ENCODE data around the gene APPBP2. TPM values are rescaled to one million over a fixed set of nuclear protein-coding genes. Genes with fewer than 3 reads are reported as not detected.

APPBP2 gene, protein sequence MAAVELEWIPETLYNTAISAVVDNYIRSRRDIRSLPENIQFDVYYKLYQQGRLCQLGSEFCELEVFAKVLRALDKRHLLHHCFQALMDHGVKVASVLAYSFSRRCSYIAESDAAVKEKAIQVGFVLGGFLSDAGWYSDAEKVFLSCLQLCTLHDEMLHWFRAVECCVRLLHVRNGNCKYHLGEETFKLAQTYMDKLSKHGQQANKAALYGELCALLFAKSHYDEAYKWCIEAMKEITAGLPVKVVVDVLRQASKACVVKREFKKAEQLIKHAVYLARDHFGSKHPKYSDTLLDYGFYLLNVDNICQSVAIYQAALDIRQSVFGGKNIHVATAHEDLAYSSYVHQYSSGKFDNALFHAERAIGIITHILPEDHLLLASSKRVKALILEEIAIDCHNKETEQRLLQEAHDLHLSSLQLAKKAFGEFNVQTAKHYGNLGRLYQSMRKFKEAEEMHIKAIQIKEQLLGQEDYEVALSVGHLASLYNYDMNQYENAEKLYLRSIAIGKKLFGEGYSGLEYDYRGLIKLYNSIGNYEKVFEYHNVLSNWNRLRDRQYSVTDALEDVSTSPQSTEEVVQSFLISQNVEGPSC
- total RNA-seq (10 to 100 TPM in 8 of 9 donors, 1 to 10 TPM in 1; 9.9 to 28.7 (median 20.0) TPM), polyA plus RNA-seq (1 to 10 TPM; 2.5 to 9.6 TPM)
- long read RNA-seq, donor 1, full-length matches to known transcripts, result 17 of 19 reads
- long read RNA-seq, donor 1, partial matches to known transcripts, result 0 of 19 reads
- long read RNA-seq, donor 1, other reads (novel, unspliced or antisense), result 2 of 19 reads
- long read RNA-seq, donor 2, full-length matches to known transcripts, result 73 of 86 reads
- long read RNA-seq, donor 2, partial matches to known transcripts, result 1 of 86 reads
- long read RNA-seq, donor 2, other reads (novel, unspliced or antisense), result 12 of 86 reads
- long read RNA-seq, donor 3, full-length matches to known transcripts, result 15 of 23 reads
- long read RNA-seq, donor 3, partial matches to known transcripts, result 1 of 23 reads
- long read RNA-seq, donor 3, other reads (novel, unspliced or antisense), result 7 of 23 reads

- peak in 1 of 2 donors; percentile 89 for TF ChIP-seq POLR2A (IDR thresholded peaks at IDR 0.05)
- TF ChIP-seq, protein P1, sequence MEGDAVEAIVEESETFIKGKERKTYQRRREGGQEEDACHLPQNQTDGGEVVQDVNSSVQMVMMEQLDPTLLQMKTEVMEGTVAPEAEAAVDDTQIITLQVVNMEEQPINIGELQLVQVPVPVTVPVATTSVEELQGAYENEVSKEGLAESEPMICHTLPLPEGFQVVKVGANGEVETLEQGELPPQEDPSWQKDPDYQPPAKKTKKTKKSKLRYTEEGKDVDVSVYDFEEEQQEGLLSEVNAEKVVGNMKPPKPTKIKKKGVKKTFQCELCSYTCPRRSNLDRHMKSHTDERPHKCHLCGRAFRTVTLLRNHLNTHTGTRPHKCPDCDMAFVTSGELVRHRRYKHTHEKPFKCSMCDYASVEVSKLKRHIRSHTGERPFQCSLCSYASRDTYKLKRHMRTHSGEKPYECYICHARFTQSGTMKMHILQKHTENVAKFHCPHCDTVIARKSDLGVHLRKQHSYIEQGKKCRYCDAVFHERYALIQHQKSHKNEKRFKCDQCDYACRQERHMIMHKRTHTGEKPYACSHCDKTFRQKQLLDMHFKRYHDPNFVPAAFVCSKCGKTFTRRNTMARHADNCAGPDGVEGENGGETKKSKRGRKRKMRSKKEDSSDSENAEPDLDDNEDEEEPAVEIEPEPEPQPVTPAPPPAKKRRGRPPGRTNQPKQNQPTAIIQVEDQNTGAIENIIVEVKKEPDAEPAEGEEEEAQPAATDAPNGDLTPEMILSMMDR (IDR thresholded peaks at IDR 0.05), result no peak
- H3K4me3 ChIP-seq, result peak within 1 kb of the TSS; percentile 54 to 96 (median 84)
- peaks cover 0 to 9% (median 0%) of the 10 kb centered on the region in 9 donors for H3K36me3 ChIP-seq
- intact Hi-C loops (cut with DNase I), result loop anchor here in 6 of 10 donors (2.0 to 5.0 kb wide), 5 partner anchors 41 to 75 kb away; partner anchors contain the start of gene PPM1D (in 3 of the 6)
- no peaks in the 10 kb centered on the region for H3K27me3 ChIP-seq
- WGBS, 4 donors, result 0 to 1% (median 1%) methylated on average over 46 to 69 of the region's 69 CpGs
- peaks cover 3 to 46% (median 29%) of the 10 kb centered on the region in 12 donors for H3K4me1 ChIP-seq
- no peaks in the 10 kb centered on the region for H3K9me3 ChIP-seq
- DNase-seq (peak; percentile 88 to 92 (median 91)), ATAC-seq (peak; percentile 97 to 99 (median 98))
- H3K27ac ChIP-seq, result peak within 1 kb of the TSS; percentile 93 to 100 (median 99)
Measured at GRCh38 chr17:60525685-60526514, at the start of gene APPBP2. Gene APPBP2, minus strand, starts transcription at chr17:60526242. Its CDS starts 311 bp downstream, at chr17:60525931.

GRCh38 chr17:60573236-60574051 lies 47.4 kb upstream of the APPBP2 start:
- peak in 2 of 5 donors; percentile 23 to 51 for DNase-seq
- H3K9me3 ChIP-seq, result no peaks in the 10 kb centered on the region
- H3K36me3 ChIP-seq, result no peaks in the 10 kb centered on the region
- intact Hi-C loops (cut with DNase I), result loop anchor here in 4 of 10 donors (2.0 to 5.0 kb wide), 2 partner anchors 27 to 46 kb away; partner anchors contain the start of genes APPBP2 (in 3 of the 4) and PPM1D (in 1 of the 4)
- H3K4me1 ChIP-seq, result peaks cover 2 to 72% (median 21%) of the 10 kb centered on the region in 12 donors
- H3K4me3 ChIP-seq, result no peak overlapping the region
- no peaks in the 10 kb centered on the region for H3K27me3 ChIP-seq
- ATAC-seq, result peak; percentile 59 to 77 (median 68)
- TF ChIP-seq, protein P1 (IDR thresholded peaks at IDR 0.05), result no peak
- peak in 1 of 2 donors; percentile 19 for TF ChIP-seq POLR2A (IDR thresholded peaks at IDR 0.05)
- H3K27ac ChIP-seq, result peak overlapping the region; percentile 50 to 82 (median 71)
- 29 to 49% (median 39%) methylated on average over 2 of the region's 2 CpGs for WGBS, 4 donors

DNA sequence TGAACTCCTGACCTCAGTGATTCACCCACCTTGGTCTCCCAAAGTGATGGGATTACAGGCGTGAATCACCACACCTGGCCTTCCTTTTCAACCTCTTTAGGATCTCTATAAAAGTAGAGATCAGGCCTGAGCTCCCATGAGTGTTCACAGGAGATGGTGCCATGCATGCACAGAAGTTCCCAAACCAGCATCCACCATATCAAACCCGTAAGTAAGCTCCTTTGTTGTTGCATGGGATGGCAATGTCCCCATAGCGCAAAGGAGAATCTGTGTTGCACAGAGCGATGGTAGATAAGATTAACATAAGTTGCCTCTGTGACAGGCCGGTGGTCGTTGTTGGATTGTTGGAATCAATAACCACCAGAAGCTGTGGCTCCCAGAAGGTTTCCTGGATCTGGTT lies 39.2 kb upstream of the APPBP2 start:
- WGBS, 4 donors, result 86 to 95% (median 89%) methylated on average over 6 of the region's 6 CpGs
- TF ChIP-seq POLR2A (IDR thresholded peaks at IDR 0.05), result no peak
- TF ChIP-seq, protein P1 (IDR thresholded peaks at IDR 0.05), result no peak
- Histone ChIP-seq H3K27ac (no peak overlapping the region), H3K4me3 (no peak overlapping the region), H3K36me3 (no peaks in the 10 kb centered on the region), H3K4me1 (peaks cover 0 to 7% (median 0%) of the 10 kb centered on the region in 12 donors), H3K9me3 (no peaks in the 10 kb centered on the region), H3K27me3 (no peaks in the 10 kb centered on the region)
- no peak for DNase-seq
- ATAC-seq, result no peak
- intact Hi-C loops (cut with DNase I), result loop anchor here in 1 of 10 donors (5.0 kb wide), 1 partner anchor 38 kb away; the partner anchor contains the start of gene APPBP2
